BLaER1 treated with 17β-estradiol and CSF1 and Interleukin-3, amounts not matched to agents 10 nM and 100 nM (cell line): ENCODE results near the gene ACVR1B.
A peak's percentile ranks its signal among the peaks of the same experiment; 100 is the strongest.

ENCODE experiments used
- H3K27ac ChIP-seq, 11 experiments: shearing (Covaris generic); formaldehyde crosslinking; 2 replicates each; pipeline ENCODE4 v1.8.1; 2022
- H3K27me3 ChIP-seq, 11 experiments: shearing (Covaris generic); formaldehyde crosslinking; 2 replicates each; pipeline ENCODE4 v1.8.1; 2022
- H3K36me3 ChIP-seq, 11 experiments: shearing (Covaris generic); formaldehyde crosslinking; 2 replicates each; pipeline ENCODE4 v1.8.1; 2022
- H3K4me1 ChIP-seq, 10 experiments: shearing (Covaris generic); formaldehyde crosslinking; 2 replicates each; pipeline ENCODE4 v1.8.1; 2022
- H3K4me2 ChIP-seq, 11 experiments: shearing (Covaris generic); formaldehyde crosslinking; 2 replicates each; pipeline ENCODE4 v1.8.1; 2022
- H3K4me3 ChIP-seq, 10 experiments: shearing (Covaris generic); formaldehyde crosslinking; 2 replicates each; pipeline ENCODE4 v1.8.1; 2022
- H3K9ac ChIP-seq, 11 experiments: shearing (Covaris generic); formaldehyde crosslinking; 2 replicates each; pipeline ENCODE4 v1.8.1; 2022
- H3K9me3 ChIP-seq, 11 experiments: shearing (Covaris generic); formaldehyde crosslinking; replicated peaks in 1 of 11; 2 replicates each; pipeline ENCODE4 v1.8.1; 2022
- H4K20me1 ChIP-seq, 11 experiments: shearing (Covaris generic); formaldehyde crosslinking; 2 replicates each; pipeline ENCODE4 v1.8.1; 2022
- Cebpa-rat ChIP-seq, 11 experiments: shearing (Covaris generic); IDR thresholded peaks; 2 replicates each; pipeline ENCODE4 v1.8.1; 2022

The ACVR1B gene

DNA sequence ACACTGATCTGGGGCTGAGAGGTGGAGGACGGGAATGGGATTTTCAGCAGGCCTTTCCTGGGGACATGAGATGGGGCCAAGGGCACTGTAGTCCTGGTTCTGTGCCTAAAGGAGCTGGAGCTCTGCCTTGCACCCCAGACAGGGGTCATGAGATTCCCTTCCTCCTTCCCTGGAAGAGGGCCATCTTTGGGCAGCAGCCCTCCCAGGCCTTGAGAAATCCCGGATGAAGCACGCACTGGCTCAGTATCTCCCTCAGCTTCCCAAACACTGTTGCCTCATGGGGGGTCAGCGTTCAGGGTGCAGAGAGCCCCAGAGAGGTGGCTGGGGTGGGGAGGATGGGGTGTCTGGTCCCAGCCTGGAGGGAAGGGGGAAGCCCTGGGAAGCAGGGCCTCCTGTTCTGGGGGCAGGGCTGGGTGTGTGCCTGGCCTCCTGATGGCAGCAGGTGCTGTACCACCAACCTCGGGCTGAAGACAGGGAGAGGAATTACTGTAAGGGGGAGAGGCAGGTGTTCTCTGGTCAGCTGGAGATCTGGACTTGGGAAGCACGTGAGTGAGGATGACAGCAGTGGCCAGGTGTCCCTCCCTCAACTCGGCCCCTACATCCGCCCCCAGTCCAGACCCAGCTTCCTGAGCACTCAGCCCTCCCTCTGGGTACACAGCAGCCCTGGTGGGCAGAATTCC lies 91.3 kb downstream of the ACVR1B start:
- H3K4me2 ChIP-seq = peak overlapping the region; percentile 68 to 93 (median 80)

GRCh38 chr12:52043386-52044212 lies 92.1 kb downstream of the ACVR1B start:
- no peak overlapping the region for H3K4me3 ChIP-seq
- no peaks in the 10 kb centered on the region for H3K27me3 ChIP-seq
- H3K27ac ChIP-seq = no peak overlapping the region; a peak in 1 of 22 replicates
- H3K9ac ChIP-seq = peak overlapping the region in 1 of 11 experiments; percentile 12; a peak in 2 of 22 replicates
- H3K9me3 ChIP-seq = no peaks in the 10 kb centered on the region
- H3K36me3 ChIP-seq = peaks cover 0 to 10% (median 0%) of the 10 kb centered on the region in 11 experiments; a peak in 2 of 22 replicates
- peaks cover 0 to 44% (median 2%) of the 10 kb centered on the region in 11 experiments; a peak in 6 of 22 replicates for H4K20me1 ChIP-seq
- H3K4me2 ChIP-seq = peak overlapping the region in 6 of 11 experiments; percentile 69 to 88 (median 81); a peak in 11 of 22 replicates
- peaks cover 51 to 81% (median 67%) of the 10 kb centered on the region in 10 experiments for H3K4me1 ChIP-seq
- no peak for TF ChIP-seq Cebpa-rat (IDR thresholded peaks at IDR 0.05)

More for the DNA sequence above, 91.3 kb downstream of the ACVR1B start:
- H3K27ac ChIP-seq = peak overlapping the region in 2 of 11 experiments; percentile 33 to 58; a peak in 6 of 22 replicates
- H3K9ac ChIP-seq = peak overlapping the region in 5 of 11 experiments; percentile 2 to 55 (median 3); a peak in 5 of 22 replicates
- TF ChIP-seq Cebpa-rat (IDR thresholded peaks at IDR 0.05) = no peak
- no peak overlapping the region for H3K4me3 ChIP-seq
- H3K36me3 ChIP-seq = peaks cover 0 to 10% (median 0%) of the 10 kb centered on the region in 11 experiments; a peak in 2 of 22 replicates
- H4K20me1 ChIP-seq = peaks cover 0 to 49% (median 5%) of the 10 kb centered on the region in 11 experiments; a peak in 6 of 22 replicates
- no peaks in the 10 kb centered on the region for H3K9me3 ChIP-seq
- H3K4me1 ChIP-seq = peaks cover 57 to 88% (median 74%) of the 10 kb centered on the region in 10 experiments
- no peaks in the 10 kb centered on the region for H3K27me3 ChIP-seq

- H3K27ac ChIP-seq = no peak overlapping the region
These were observed 92.9 kb downstream of the ACVR1B start for GRCh38 chr12:52044292-52044983.

DNA sequence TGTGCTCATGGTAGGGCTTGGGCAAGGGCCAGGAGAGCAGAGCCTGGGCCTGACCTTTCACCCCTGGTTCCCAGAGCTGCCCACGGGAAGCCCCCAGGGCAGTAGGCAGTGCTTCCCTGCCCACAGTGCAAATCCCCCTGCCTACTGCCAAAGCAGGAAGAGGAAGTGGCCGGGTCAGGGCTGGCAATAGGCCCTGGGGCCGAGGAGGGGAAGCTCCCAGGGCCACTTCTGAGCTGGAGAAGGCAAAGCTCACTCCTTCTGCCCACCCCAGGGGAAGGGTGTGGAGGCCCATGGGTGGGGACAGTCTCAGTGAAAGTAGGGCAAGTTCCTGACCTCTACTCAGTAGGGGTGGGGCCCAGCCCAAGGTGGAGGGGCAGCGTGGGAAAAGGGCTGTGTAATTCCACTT lies 94.3 kb downstream of the ACVR1B start:
- no peak for TF ChIP-seq Cebpa-rat (IDR thresholded peaks at IDR 0.05)
- Histone ChIP-seq H3K27ac (peak overlapping the region; percentile 44 to 85 (median 74); a peak in 21 of 22 replicates), H3K4me1 (peaks cover 60 to 81% (median 67%) of the 10 kb centered on the region in 10 experiments), H3K9me3 (no peaks in the 10 kb centered on the region), H3K27me3 (no peaks in the 10 kb centered on the region), H4K20me1 (peaks cover 0 to 23% (median 0%) of the 10 kb centered on the region in 11 experiments; a peak in 4 of 22 replicates), H3K36me3 (peaks cover 0 to 10% (median 0%) of the 10 kb centered on the region in 11 experiments; a peak in 2 of 22 replicates), H3K9ac (peak overlapping the region; percentile 18 to 67 (median 61); a peak in 20 of 22 replicates), H3K4me3 (no peak overlapping the region), H3K4me2 (peak overlapping the region; percentile 64 to 93 (median 85))

More at GRCh38 chr12:52044292-52044983, 92.9 kb downstream of the ACVR1B start:
- peaks cover 0 to 36% (median 0%) of the 10 kb centered on the region in 11 experiments; a peak in 6 of 22 replicates for H4K20me1 ChIP-seq
- no peak for TF ChIP-seq Cebpa-rat (IDR thresholded peaks at IDR 0.05)
- no peaks in the 10 kb centered on the region for H3K9me3 ChIP-seq
- no peaks in the 10 kb centered on the region for H3K27me3 ChIP-seq
- H3K4me1 ChIP-seq = peaks cover 46 to 77% (median 65%) of the 10 kb centered on the region in 10 experiments
- no peak overlapping the region; a peak in 1 of 22 replicates for H3K9ac ChIP-seq
- no peak overlapping the region for H3K4me2 ChIP-seq
- no peak overlapping the region for H3K4me3 ChIP-seq
- H3K36me3 ChIP-seq = peaks cover 0 to 10% (median 0%) of the 10 kb centered on the region in 11 experiments; a peak in 2 of 22 replicates
